Retinal pigment epithelial cell (primary cell): ENCODE results near the gene ASB16.
"Not testable (repeated sequence)": the region's sequence is repeated elsewhere in the genome, so short reads cannot be mapped to it uniquely, and the experiment has no call there.

Experiments
- DNase-seq: peaks from one replicate; pipeline ENCODE4 v3.0.0-alpha.2; 2010; ENCODE audit warnings: low read depth
- H3K4me3 ChIP-seq: 2 replicates; pipeline ENCODE4 v1.5.1; 2011; ENCODE audit warnings: mild to moderate bottlenecking, low read length, control low read depth, moderate library complexity
- CTCF ChIP-seq: conservative IDR thresholded peaks from 2 replicates; pipeline ENCODE4 v1.5.1; 2011; ENCODE audit warnings: low read depth, low read length, control low read depth, inconsistent platforms

ASB16 gene

GRCh38 chr17:44137891-44138709 is 32.4 kb upstream of the ASB16 start:
- no peak for TF ChIP-seq CTCF
- DNase-seq, result peak; percentile 80
- H3K4me3 ChIP-seq, result peak overlapping the region; percentile 30

- not testable (repeated sequence) for DNase-seq, H3K4me3 ChIP-seq
Measured at GRCh38 chr17:44143921-44144320, 26.6 kb upstream of the ASB16 start.

- no peak overlapping the region for H3K4me3 ChIP-seq
- DNase-seq, result no peak
- TF ChIP-seq CTCF, result no peak
Measured at GRCh38 chr17:44144966-44145739, 25.4 kb upstream of the ASB16 start.

DNA sequence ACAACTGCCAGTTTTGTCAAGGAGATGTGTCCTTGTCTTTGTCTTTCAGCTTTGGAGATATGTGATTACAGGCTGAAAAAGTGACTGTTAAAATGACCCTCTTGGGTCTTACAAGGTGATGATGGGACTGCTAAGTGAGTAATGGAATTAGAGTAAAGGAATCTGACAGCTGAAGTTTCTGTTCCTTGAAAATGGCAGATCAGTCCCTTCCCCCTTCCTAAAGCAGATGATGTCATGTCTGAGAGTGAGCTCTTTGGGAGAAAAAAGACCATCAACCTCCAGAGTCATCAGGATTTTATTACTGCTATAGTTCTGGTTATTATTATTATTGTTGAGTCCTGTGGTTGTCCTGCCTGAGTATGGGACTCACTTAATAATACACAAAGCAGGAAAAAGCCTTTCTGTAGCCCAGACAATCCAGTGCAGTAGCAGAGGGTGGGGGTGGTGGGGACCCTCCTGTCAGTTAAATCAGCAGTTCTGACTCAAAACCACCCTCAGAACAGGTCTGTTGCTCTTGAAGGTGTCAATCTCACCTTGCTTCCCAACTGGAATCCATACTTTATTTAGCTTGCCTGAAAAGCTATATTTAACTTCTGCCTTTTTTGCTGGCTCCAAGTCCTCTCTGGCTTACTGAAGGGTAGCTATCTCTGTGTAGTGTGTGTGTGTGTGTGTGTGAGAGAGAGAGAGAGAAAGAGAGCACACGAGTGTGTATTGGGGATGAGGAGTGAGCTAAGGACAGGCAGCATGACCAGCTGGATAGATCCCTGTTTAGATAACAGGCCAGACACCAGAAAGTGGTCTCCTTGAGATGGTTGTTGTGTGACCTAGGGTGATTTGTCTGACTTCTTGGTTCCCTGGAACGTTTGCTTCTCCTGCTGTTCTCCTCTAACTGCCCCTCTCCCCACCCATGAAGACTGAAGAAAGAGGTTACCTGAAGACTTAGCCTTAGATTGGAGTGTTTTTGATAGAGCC is 23.8 kb upstream of the ASB16 start:
- TF ChIP-seq CTCF, result no peak
- no peak overlapping the region for H3K4me3 ChIP-seq
- DNase-seq, result no peak

DNA sequence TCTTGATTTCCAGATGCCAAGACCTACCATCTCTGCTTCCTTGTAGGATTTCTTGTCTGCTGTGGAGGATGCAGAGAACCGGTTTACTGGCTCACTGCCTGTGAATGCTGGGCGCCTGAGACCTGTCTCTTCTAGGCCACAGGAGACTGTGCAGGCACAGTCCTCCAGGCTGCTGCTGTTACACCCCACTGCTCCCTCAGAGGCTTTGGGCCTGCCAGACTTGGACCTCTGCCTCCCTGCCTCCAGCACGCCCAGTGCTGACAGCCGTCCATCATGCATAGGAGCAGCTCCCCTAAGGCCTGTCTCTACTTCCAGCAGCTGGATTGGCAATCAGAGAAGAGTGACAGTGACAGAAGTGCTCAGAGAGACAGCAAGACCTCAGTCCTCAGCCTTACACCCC is 22.7 kb upstream of the ASB16 start:
- H3K4me3 ChIP-seq, result no peak overlapping the region
- no peak for DNase-seq
- no peak for TF ChIP-seq CTCF

DNA sequence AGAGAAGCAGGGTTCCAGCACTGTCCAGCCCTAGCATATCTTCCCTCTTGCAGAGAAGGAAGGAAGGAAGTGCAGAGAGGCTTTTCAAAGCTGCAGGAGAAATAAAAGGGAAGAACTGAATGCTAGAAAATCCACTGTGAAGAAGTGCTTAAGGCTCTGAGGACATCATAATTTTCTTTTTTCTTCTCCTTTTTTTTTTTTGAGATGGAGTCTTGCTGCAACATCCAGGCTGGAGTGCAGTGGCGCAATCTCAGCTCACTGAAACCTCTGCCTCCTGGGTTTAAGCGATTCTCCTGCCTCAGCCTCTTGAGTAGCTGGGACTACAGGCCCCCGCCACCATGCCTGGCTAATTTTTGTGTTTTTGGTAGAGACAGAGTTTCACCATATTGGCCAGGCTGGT is 21.4 kb upstream of the ASB16 start:
- DNase-seq, result not testable (repeated sequence)

DNA sequence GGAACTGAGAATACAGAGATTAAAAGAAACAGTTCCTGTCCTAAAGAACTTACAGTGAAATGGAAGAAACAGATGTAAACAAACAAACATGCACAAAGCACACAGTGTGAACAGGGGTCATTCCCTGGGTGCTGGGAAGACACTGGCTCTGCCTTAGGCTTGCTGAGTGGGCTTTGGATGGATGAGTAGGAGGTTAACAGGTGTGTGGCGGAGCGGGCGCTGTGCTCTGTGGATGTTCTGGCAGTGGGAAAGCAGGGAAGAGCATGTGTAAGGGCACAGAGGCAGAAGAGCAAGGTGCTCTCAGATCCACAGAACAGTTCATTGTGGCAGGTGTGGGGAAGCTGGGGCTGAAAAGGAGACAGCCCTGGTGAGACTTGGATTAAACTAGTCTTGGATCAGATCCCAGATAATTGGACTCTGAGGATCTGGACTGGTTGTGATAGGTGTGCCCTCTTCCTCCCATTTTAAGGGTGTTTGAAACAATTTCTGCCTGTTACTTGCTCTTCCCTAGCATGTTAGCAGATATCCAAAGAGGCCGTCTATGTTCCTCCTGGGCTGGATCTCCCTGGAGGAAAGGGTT is 20.7 kb upstream of the ASB16 start:
- TF ChIP-seq CTCF, result no peak
- no peak for DNase-seq
- H3K4me3 ChIP-seq, result no peak overlapping the region

More for the DNA sequence above, 21.4 kb upstream of the ASB16 start:
- not testable (repeated sequence) for H3K4me3 ChIP-seq
